Neutrophil (primary cell): ENCODE data around the gene SPIRE2.

Source experiments
- H3K27ac ChIP-seq: fragments of 200-600 bp; sonication (generic); 2 replicates; pipeline ENCODE4 v1.5.1; 2016; ENCODE audit warnings: mild to moderate bottlenecking, moderate library complexity
- H3K27me3 ChIP-seq: fragments of 200-600 bp; sonication (generic); 2 replicates; pipeline ENCODE4 v1.6.0; 2016; ENCODE audit warnings: mild to moderate bottlenecking
- H3K36me3 ChIP-seq: fragments of 200-600 bp; sonication (generic); 2 replicates; pipeline ENCODE4 v1.5.1; 2017
- H3K4me1 ChIP-seq, 2 experiments: fragments of 200-600 bp in 1 of 2; sonication (generic) in 1 of 2; 1 replicate in 1 of 2; 2 replicates in 1 of 2; pipeline versions ENCODE4 v1.5.1 to v1.6.1; 2013 to 2016; ENCODE audit warnings: low read depth in 1 of 2, low read length in 1 of 2, mild to moderate bottlenecking in 1 of 2, moderate library complexity in 1 of 2; ENCODE audit not compliant: control insufficient read depth in 1 of 2, insufficient read depth in 1 of 2
- H3K4me3 ChIP-seq, 2 experiments: fragments of 200-600 bp in 1 of 2; sonication (generic) in 1 of 2; 1 replicate in 1 of 2; 2 replicates in 1 of 2; pipeline ENCODE4 v1.5.1; 2013 to 2016; ENCODE audit warnings: low read depth in 1 of 2, low read length in 1 of 2, mild to moderate bottlenecking in 1 of 2, moderate library complexity in 1 of 2
- H3K9me3 ChIP-seq: fragments of 200-600 bp; sonication (generic); 2 replicates; pipeline ENCODE4 v1.5.1; 2016
- TF ChIP-seq, protein P1 (sequence below): fragments of 200-600 bp; sonication (generic); IDR thresholded peaks from 2 replicates; pipeline ENCODE4 v1.5.1; 2016; ENCODE audit warnings: antibody characterized with exemption

SPIRE2 gene

GRCh38 chr16:89880477-89881367 lies 52.4 kb downstream of the SPIRE2 start:
- H3K27me3 ChIP-seq, result no peaks in the 10 kb centered on the region
- peaks cover 79% of the 10 kb centered on the region for H3K36me3 ChIP-seq
- H3K4me1 ChIP-seq, result no peaks in the 10 kb centered on the region
- TF ChIP-seq, protein P1, sequence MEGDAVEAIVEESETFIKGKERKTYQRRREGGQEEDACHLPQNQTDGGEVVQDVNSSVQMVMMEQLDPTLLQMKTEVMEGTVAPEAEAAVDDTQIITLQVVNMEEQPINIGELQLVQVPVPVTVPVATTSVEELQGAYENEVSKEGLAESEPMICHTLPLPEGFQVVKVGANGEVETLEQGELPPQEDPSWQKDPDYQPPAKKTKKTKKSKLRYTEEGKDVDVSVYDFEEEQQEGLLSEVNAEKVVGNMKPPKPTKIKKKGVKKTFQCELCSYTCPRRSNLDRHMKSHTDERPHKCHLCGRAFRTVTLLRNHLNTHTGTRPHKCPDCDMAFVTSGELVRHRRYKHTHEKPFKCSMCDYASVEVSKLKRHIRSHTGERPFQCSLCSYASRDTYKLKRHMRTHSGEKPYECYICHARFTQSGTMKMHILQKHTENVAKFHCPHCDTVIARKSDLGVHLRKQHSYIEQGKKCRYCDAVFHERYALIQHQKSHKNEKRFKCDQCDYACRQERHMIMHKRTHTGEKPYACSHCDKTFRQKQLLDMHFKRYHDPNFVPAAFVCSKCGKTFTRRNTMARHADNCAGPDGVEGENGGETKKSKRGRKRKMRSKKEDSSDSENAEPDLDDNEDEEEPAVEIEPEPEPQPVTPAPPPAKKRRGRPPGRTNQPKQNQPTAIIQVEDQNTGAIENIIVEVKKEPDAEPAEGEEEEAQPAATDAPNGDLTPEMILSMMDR, result no peak
- H3K9me3 ChIP-seq, result no peaks in the 10 kb centered on the region
- H3K4me3 ChIP-seq, result no peak overlapping the region
- no peak overlapping the region for H3K27ac ChIP-seq

DNA sequence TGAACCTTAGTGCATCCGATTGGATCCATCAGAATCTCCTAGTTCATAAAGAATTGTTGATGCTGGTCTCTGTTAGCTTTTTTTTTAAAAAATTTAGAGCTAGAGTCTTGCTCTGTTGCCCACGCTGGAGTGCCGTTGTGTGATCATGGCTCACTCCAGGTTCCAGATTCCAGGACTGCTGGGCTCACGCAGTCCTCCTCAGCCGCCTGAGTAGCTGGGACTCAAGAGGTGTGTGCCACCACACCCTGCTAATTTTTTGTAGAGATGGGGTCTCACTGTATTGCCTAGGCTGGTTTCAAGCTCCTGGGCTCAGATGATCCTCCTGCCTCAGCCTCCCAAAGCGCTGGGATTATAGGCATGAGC lies 53.1 kb downstream of the SPIRE2 start:
- H3K27me3 ChIP-seq, result no peaks in the 10 kb centered on the region
- TF ChIP-seq, protein P1, result no peak
- no peaks in the 10 kb centered on the region for H3K4me1 ChIP-seq
- no peaks in the 10 kb centered on the region for H3K9me3 ChIP-seq
- H3K36me3 ChIP-seq, result peaks cover 79% of the 10 kb centered on the region
- H3K27ac ChIP-seq, result no peak overlapping the region
- H3K4me3 ChIP-seq, result no peak overlapping the region

- H3K27ac ChIP-seq, result no peak overlapping the region
- H3K27me3 ChIP-seq, result no peaks in the 10 kb centered on the region
- no peaks in the 10 kb centered on the region for H3K9me3 ChIP-seq
- peaks cover 98% of the 10 kb centered on the region for H3K36me3 ChIP-seq
- no peak overlapping the region for H3K4me3 ChIP-seq
- H3K4me1 ChIP-seq, result no peaks in the 10 kb centered on the region
- TF ChIP-seq, protein P1, result no peak
Measured at GRCh38 chr16:89883346-89884040, 55.2 kb downstream of the SPIRE2 start.

- no peaks in the 10 kb centered on the region for H3K9me3 ChIP-seq
- H3K36me3 ChIP-seq, result peaks cover 97% of the 10 kb centered on the region
Measured at GRCh38 chr16:89884041-89884421, 55.8 kb downstream of the SPIRE2 start.

DNA sequence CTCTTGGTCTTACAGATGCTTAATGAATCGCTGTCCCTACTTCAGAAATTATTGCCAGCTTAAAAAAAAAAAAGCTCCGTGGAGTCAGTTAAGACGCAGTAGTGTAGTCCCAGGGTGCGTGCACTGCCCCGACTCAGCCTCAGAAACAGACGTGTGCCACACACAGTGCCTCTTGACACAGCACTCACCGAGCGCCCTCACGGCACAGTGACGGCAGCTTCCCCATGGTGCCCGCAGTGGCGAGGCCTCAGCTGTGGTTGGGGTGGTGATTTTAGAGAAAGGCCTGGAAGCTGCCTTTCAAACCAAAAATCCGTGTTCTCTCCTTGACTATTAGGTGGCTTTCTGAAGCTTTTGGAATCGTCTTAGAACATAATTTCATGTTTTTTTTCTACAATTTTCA lies 59.0 kb downstream of the SPIRE2 start:
- H3K4me3 ChIP-seq, result no peak overlapping the region
- no peaks in the 10 kb centered on the region for H3K4me1 ChIP-seq
- peaks cover 97% of the 10 kb centered on the region for H3K36me3 ChIP-seq
- H3K27ac ChIP-seq, result no peak overlapping the region
- no peaks in the 10 kb centered on the region for H3K9me3 ChIP-seq
- H3K27me3 ChIP-seq, result no peaks in the 10 kb centered on the region
- TF ChIP-seq, protein P1, result no peak

More at GRCh38 chr16:89884041-89884421, 55.8 kb downstream of the SPIRE2 start:
- Histone ChIP-seq H3K27ac (no peak overlapping the region), H3K27me3 (no peaks in the 10 kb centered on the region), H3K4me3 (no peak overlapping the region), H3K4me1 (no peaks in the 10 kb centered on the region)
- TF ChIP-seq, protein P1, result no peak
